ENCODE data around the gene TMED1. TPM values are rescaled to one million over a fixed set of nuclear protein-coding genes. Genes with fewer than 3 reads are reported as not detected.

The TMED1 gene
- total and polyA plus RNA-seq, 12 donors: 25.9 to 88.6 (median 33.5) TPM

GRCh38 chr19:10789866-10790265 lies 46.1 kb downstream of the TMED1 start:
- intact Hi-C loops (cut with DNase I): loop anchor here in 1 of 10 donors (10.0 kb wide), 1 partner anchor 205 kb away; the partner anchor contains the start of gene AP1M2

GRCh38 chr19:10788146-10788545 lies 47.9 kb downstream of the TMED1 start:
- ATAC-seq: no peak
- Histone ChIP-seq H3K36me3 (peaks cover 0 to 100% (median 86%) of the 10 kb centered on the region in 9 donors), H3K27me3 (no peaks in the 10 kb centered on the region), H3K9me3 (no peaks in the 10 kb centered on the region), H3K4me3 (no peak overlapping the region), H3K27ac (no peak overlapping the region), H3K4me1 (peaks cover 0 to 22% (median 5%) of the 10 kb centered on the region in 9 donors)
- no peak for TF ChIP-seq CTCF (IDR thresholded peaks at IDR 0.05)
- WGBS, 2 donors: 93 to 98% methylated on average over 8 of the region's 8 CpGs
- no peak for DNase-seq
- intact Hi-C loops (cut with DNase I): no loop called here

More at GRCh38 chr19:10789866-10790265, 46.1 kb downstream of the TMED1 start:
- ATAC-seq (no peak), DNase-seq (no peak)
- WGBS, 2 donors: 86 to 89% methylated on average over 10 of the region's 10 CpGs
- Histone ChIP-seq H3K36me3 (peaks cover 0 to 100% (median 89%) of the 10 kb centered on the region in 9 donors), H3K4me1 (peaks cover 0 to 5% (median 0%) of the 10 kb centered on the region in 9 donors), H3K9me3 (no peaks in the 10 kb centered on the region), H3K4me3 (no peak overlapping the region), H3K27me3 (no peaks in the 10 kb centered on the region), H3K27ac (no peak overlapping the region)
- no peak for TF ChIP-seq CTCF (IDR thresholded peaks at IDR 0.05)

GRCh38 chr19:10784257-10784656 lies 51.8 kb downstream of the TMED1 start:
- ATAC-seq (peak in 7 of 8 donors; percentile 29 to 59 (median 43)), DNase-seq (peak; percentile 33 to 55)
- H3K27me3 ChIP-seq: no peaks in the 10 kb centered on the region
- WGBS, 2 donors: 59 to 61% methylated on average over 10 of the region's 10 CpGs
- peaks cover 0 to 61% (median 25%) of the 10 kb centered on the region in 9 donors for H3K4me1 ChIP-seq
- H3K27ac ChIP-seq: peak overlapping the region in 7 of 10 donors; percentile 22 to 95 (median 54)
- H3K4me3 ChIP-seq: no peak overlapping the region
- no peaks in the 10 kb centered on the region for H3K9me3 ChIP-seq
- no peak for TF ChIP-seq CTCF (IDR thresholded peaks at IDR 0.05)
- intact Hi-C loops (cut with DNase I): loop anchor here in 1 of 10 donors (5.0 kb wide), 1 partner anchor 67 kb away; the partner anchor contains the start of gene DNM2
- H3K36me3 ChIP-seq: peaks cover 0 to 100% (median 71%) of the 10 kb centered on the region in 9 donors

- intact Hi-C loops (cut with DNase I): loop anchor here in 2 of 10 donors (1.0 to 5.0 kb wide), 2 partner anchors 65 kb away; partner anchors contain the start of gene DNM2 (in 1 of the 2)
- peaks cover 0 to 74% (median 25%) of the 10 kb centered on the region in 9 donors for H3K4me1 ChIP-seq
- no peak overlapping the region for H3K4me3 ChIP-seq
- no peak for TF ChIP-seq CTCF (IDR thresholded peaks at IDR 0.05)
- H3K27me3 ChIP-seq: no peaks in the 10 kb centered on the region
- peak; percentile 26 to 89 (median 71) for ATAC-seq
- 54 to 62% methylated on average over 13 of the region's 13 CpGs for WGBS, 2 donors
- DNase-seq: peak; percentile 52 to 66
- peak overlapping the region in 8 of 10 donors; percentile 11 to 95 (median 45) for H3K27ac ChIP-seq
- peaks cover 0 to 100% (median 61%) of the 10 kb centered on the region in 9 donors for H3K36me3 ChIP-seq
- H3K9me3 ChIP-seq: no peaks in the 10 kb centered on the region
These were observed 53.2 kb downstream of the TMED1 start for GRCh38 chr19:10782795-10783194.

Small RNA genes within 50 kb of the gene (microRNA-seq; reads per million reads assigned to microRNA genes)
- gene MIR199A1: 0 to 1.5 reads per million in 2 donors
- gene MIR6793: 0 to 0.60 reads per million in 2 donors

Other genes starting within 250 kb of the TMED1 start
- not detected for gene AP1M2, start 248.9 kb downstream of the TMED1 start, total RNA-seq
- gene AP1M2, start 248.9 kb downstream of the TMED1 start, polyA plus RNA-seq: not detected
- gene SLC44A2, start 210.7 kb downstream of the TMED1 start, total RNA-seq: 100 to 1,000 TPM in 4 of 10 donors, 10 to 100 TPM in 6; 82.5 to 114 (median 96.7) TPM
- gene SLC44A2, start 210.7 kb downstream of the TMED1 start, polyA plus RNA-seq: 10 to 100 TPM; 56.2 to 65.8 TPM
- 100 to 1,000 TPM; 102 to 129 (median 112) TPM for gene ILF3, start 181.9 kb downstream of the TMED1 start, total RNA-seq
- 10 to 100 TPM; 68.1 to 90.3 TPM for gene ILF3, start 181.9 kb downstream of the TMED1 start, polyA plus RNA-seq
- 10 to 100 TPM; 24.3 to 33.1 (median 26.5) TPM for gene QTRT1, start 134.8 kb downstream of the TMED1 start, total RNA-seq
- gene QTRT1, start 134.8 kb downstream of the TMED1 start, polyA plus RNA-seq: 10 to 100 TPM; 43.6 to 92.3 TPM
- 100 to 1,000 TPM; 118 to 206 (median 135) TPM for gene DNM2, start 118.1 kb downstream of the TMED1 start, total RNA-seq
- 100 to 1,000 TPM in 1 of 2 donors, 10 to 100 TPM in 1; 78.9 to 110 TPM for gene DNM2, start 118.1 kb downstream of the TMED1 start, polyA plus RNA-seq
- gene C19orf38, start 12.2 kb upstream of the TMED1 start, total RNA-seq: 1 to 10 TPM in 3 of 10 donors, under 1 TPM in 6, not detected in 1; 0.27 to 4.0 (median 0.61) TPM
- gene C19orf38, start 12.2 kb upstream of the TMED1 start, polyA plus RNA-seq: 1 to 10 TPM in 1 of 2 donors, under 1 TPM in 1; 0.66 to 1.3 TPM
- gene CARM1, start 35.3 kb upstream of the TMED1 start, total RNA-seq: 10 to 100 TPM; 25.8 to 45.4 (median 28.8) TPM
- gene CARM1, start 35.3 kb upstream of the TMED1 start, polyA plus RNA-seq: 10 to 100 TPM; 26.2 to 27.4 TPM
- 10 to 100 TPM; 13.7 to 26.0 (median 16.9) TPM for gene YIPF2, start 92.4 kb upstream of the TMED1 start, total RNA-seq
- gene YIPF2, start 92.4 kb upstream of the TMED1 start, polyA plus RNA-seq: 10 to 100 TPM; 25.2 to 36.7 TPM
- 10 to 100 TPM; 10.8 to 16.1 (median 14.5) TPM for gene TIMM29, start 92.6 kb upstream of the TMED1 start, total RNA-seq
- 10 to 100 TPM; 15.6 to 17.3 TPM for gene TIMM29, start 92.6 kb upstream of the TMED1 start, polyA plus RNA-seq
- 10 to 100 TPM; 35.2 to 54.4 (median 42.2) TPM for gene SMARCA4, start 124.8 kb upstream of the TMED1 start, total RNA-seq
- gene SMARCA4, start 124.8 kb upstream of the TMED1 start, polyA plus RNA-seq: 10 to 100 TPM; 53.0 to 64.8 TPM